GM18861 (cell line): ENCODE data around the gene LPAR6.
"Not testable (repeated sequence)": the region's sequence is repeated elsewhere in the genome, so short reads cannot be mapped to it uniquely, and the experiment has no call there.

Source experiments
- ATAC-seq: cut with Tn5 transposase; IDR thresholded peaks from one replicate; pipeline ENCODE4 v1.9.1; 2021; ENCODE audit not compliant: unreplicated experiment

LPAR6 gene

GRCh38 chr13:48412881-48413351 lies at the start of gene LPAR6:
Gene LPAR6 (minus strand): TSS chr13:48413113. CDS start chr13:48412423, 690 bp downstream.
- ATAC-seq, result no peak

- no peak for ATAC-seq
Measured at GRCh38 chr13:48457578-48458242, 44.8 kb upstream of the LPAR6 start.

- ATAC-seq, result no peak
Measured at GRCh38 chr13:48456546-48456945, 43.6 kb upstream of the LPAR6 start.

- not testable (repeated sequence) for ATAC-seq
Measured at GRCh38 chr13:48451196-48451595, 38.3 kb upstream of the LPAR6 start.

- no peak for ATAC-seq
Measured at GRCh38 chr13:48449656-48450055, 36.7 kb upstream of the LPAR6 start.

GRCh38 chr13:48448959-48449614 lies 36.2 kb upstream of the LPAR6 start:
- no peak for ATAC-seq

- no peak for ATAC-seq
Measured at GRCh38 chr13:48448285-48448958, 35.5 kb upstream of the LPAR6 start.

GRCh38 chr13:48446464-48446863 lies 33.6 kb upstream of the LPAR6 start:
- ATAC-seq, result no peak

- ATAC-seq, result no peak
Measured at GRCh38 chr13:48443442-48444208, 30.7 kb upstream of the LPAR6 start.

GRCh38 chr13:48437371-48437770 lies 24.5 kb upstream of the LPAR6 start:
- ATAC-seq, result no peak

- ATAC-seq, result no peak
Measured at GRCh38 chr13:48436661-48437288, 23.9 kb upstream of the LPAR6 start.

GRCh38 chr13:48434200-48434599 lies 21.3 kb upstream of the LPAR6 start:
- ATAC-seq, result no peak

- peak; percentile 47 for ATAC-seq
Measured at GRCh38 chr13:48431987-48432615, 19.2 kb upstream of the LPAR6 start.

- no peak for ATAC-seq
Measured at GRCh38 chr13:48431431-48431830, 18.5 kb upstream of the LPAR6 start.

- no peak for ATAC-seq
Measured at GRCh38 chr13:48429886-48430285, 17.0 kb upstream of the LPAR6 start.

- ATAC-seq, result no peak
Measured at GRCh38 chr13:48429036-48429435, 16.1 kb upstream of the LPAR6 start.

GRCh38 chr13:48426755-48427298 lies 13.9 kb upstream of the LPAR6 start:
- not testable (repeated sequence) for ATAC-seq

GRCh38 chr13:48426052-48426451 lies 13.1 kb upstream of the LPAR6 start:
- ATAC-seq, result no peak

- ATAC-seq, result no peak
Measured at GRCh38 chr13:48424212-48424611, 11.3 kb upstream of the LPAR6 start.

- ATAC-seq, result not testable (repeated sequence)
Measured at GRCh38 chr13:48422003-48422402, 9.1 kb upstream of the LPAR6 start.
